Measurements from ENCODE around the gene DDX1.
"Not testable (repeated sequence)": the region's sequence is repeated elsewhere in the genome, so short reads cannot be mapped to it uniquely, and the experiment has no call there.

Gene DDX1

DNA sequence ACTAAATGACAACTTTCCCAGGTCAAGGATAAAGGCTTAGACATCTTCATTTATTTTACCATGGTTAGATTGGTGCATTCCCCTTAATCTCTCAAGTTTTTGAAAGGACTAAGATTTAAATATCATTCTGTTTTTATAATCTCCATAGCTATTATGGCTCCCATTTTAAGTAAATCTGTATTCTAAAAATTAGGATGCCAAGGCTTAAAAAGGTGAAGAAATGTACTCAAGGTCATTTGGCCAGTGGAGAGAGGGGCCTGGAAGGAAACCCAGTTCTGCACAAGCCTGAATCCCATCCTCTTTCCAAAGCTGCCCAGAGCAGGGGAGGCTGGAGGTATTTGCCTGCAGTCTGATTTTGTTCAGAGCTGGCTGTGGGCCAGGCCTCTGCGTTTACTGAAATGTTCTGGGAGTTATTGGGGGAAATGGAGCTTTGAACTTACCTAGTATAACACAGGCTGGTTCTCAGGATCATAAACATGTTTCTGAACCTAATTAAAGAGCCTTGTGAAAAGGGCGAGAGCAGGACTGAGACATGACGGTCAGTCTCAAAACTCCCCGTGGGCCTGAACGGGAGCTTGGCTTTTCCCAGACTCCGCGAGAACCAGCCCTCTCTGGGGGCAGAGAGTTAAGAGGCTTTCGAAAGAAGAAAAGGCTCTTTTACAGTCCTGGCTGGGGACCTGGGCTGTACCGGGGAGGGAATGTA lies 85.6 kb downstream of the DDX1 start:
- no peak for DNase-seq (ENCODE audit: low spot score)

DNA sequence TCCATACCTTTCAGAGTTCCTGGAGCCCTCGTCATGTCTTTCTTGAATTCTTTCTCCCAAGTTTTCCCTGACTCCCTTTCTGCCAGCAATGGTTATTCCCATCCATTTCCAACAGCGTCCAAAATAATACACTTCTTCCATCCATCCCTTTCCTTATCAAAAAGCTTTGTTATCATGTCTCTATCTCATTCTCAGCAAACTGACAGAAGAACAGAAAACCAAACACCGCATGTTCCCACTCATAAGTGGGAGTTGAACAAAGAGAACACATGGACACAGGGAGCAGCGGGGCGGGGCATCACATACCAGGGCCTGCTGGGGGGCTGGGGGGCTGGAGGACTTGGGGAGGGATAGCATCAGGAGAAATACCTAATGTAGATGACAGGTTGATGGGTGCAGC lies 86.7 kb downstream of the DDX1 start:
- no peak for DNase-seq (ENCODE audit: low spot score)

DNA sequence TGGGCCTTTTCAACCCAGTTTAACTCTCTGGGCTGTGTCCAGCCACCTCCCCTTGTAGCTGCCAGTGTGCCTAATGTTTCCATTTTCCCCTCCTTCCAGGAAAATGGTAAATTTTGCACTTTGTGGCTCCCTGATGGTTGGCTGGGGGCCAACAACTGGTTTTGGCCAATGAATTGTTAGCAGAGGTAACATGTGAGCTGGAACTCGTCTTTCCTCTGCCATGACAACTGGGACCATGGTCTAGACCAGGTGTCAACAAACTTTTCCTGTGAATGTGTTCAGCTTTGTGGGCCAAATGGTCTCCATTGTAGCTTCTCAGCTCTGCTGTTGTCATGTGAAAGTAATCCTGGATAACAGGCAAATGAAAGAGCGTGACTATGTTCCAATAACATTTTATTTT lies 87.2 kb downstream of the DDX1 start:
- DNase-seq (ENCODE audit: low spot score), result no peak

DNA sequence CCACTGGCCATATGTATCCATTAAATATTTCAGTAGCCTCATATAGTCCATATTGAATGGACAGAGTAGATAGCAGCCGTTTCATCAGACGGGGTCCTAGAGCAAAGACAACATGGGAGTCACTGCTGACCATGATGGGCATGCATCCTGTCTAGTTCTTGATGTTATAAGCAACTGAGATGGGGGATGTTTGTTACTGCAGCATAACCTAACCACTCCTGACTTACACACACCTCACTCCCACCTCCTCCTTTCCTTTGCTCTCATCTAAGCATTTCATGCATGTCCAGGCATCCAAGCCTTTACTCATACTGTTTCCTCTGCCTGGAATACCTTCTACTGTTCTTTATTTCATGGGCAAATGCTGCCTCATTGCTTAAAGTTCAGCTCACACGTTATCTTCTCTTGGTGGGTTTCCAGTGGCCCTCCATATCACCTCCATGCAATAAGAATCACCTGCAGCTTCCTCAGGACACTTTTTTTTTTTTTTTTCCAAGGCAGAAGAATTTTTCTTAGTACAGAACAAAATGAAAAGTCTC lies 87.8 kb downstream of the DDX1 start:
- DNase-seq (ENCODE audit: low spot score), result no peak

GRCh38 chr2:15680132-15680531 lies 88.5 kb downstream of the DDX1 start:
- not testable (repeated sequence) for DNase-seq (ENCODE audit: low spot score)
